K562 (cell line): ENCODE measurements around the gene CSF1. TPM values are rescaled to one million over a fixed set of nuclear protein-coding genes. Genes with fewer than 3 reads are reported as not detected.

Experiments
- ATAC-seq: fragments of 200-7000 bp; cut with Tn5 transposase; 3 replicates; pipeline ENCODE4 v1.9.1; 2020; ENCODE audit warnings: moderate library complexity
- BruUV-seq: library from RNA; stranded (reverse); fragments of 400-500 nt; replicated peaks from 2 replicates; lab custom pipeline; 2021; lab: Mats Ljungman, UMichigan
- CTCF ChIA-PET: fragments of 300-600 bp; formaldehyde crosslinking; extraction: SDS; loops from one replicate; lab custom pipeline; 2021; ENCODE audit warnings: low intra/inter-chr PET ratio; lab: Yijun Ruan, JAX
- POLR2A ChIA-PET: fragments of 300-600, 350-650 bp; sonication (Branson Sonifier 250); formaldehyde crosslinking; extraction: SDS; loops from one replicate; lab custom pipeline; 2021; ENCODE audit warnings: antibody characterized with exemption, inconsistent platforms; lab: Yijun Ruan, JAX
- DNase-seq, 4 experiments: peaks; one replicate each; pipeline versions ENCODE4 v3.0.0 to v3.0.0-alpha.2; 2011 to 2018; ENCODE audit warnings: low spot score in 3 of 4, mixed read lengths in 3 of 4; ENCODE audit errors: extremely low read depth in 1 of 4
- FAIRE-seq: peaks from 2 replicates; lab custom pipeline; 2011; peaks lifted over from hg19 to GRCh38; lab: Jason Lieb, UNC
- H2AFZ ChIP-seq: 2 replicates; pipeline ENCODE4 v1.6.0; 2011; ENCODE audit warnings: low read depth, low read length, control low read depth, inconsistent platforms
- H3K27ac ChIP-seq: fragments of 200-600 bp; 3 replicates; pipeline ENCODE4 v1.8.0; 2011; ENCODE audit warnings: low read depth, mild to moderate bottlenecking, control low read depth, inconsistent platforms, low read length, moderate library complexity, mixed read lengths; ENCODE audit errors: extremely low read depth
- H3K27me3 ChIP-seq, 2 experiments: fragments of 300-600 bp in 1 of 2; 2 replicates in 1 of 2; 3 replicates in 1 of 2; pipeline versions ENCODE4 v1.6.0 to v1.8.0; 2011; ENCODE audit warnings: inconsistent platforms in 2 of 2, low read length in 2 of 2, mild to moderate bottlenecking in 1 of 2, mixed read lengths in 1 of 2, moderate library complexity in 1 of 2; ENCODE audit not compliant: control insufficient read depth in 2 of 2, insufficient read depth in 2 of 2
- H3K36me3 ChIP-seq: fragments of 300-600 bp; 3 replicates; pipeline ENCODE4 v1.8.0; 2011; ENCODE audit warnings: mild to moderate bottlenecking, low read length, inconsistent platforms; ENCODE audit not compliant: control insufficient read depth, insufficient read depth
- H3K4me1 ChIP-seq, 2 experiments: fragments of 200-600 bp in 1 of 2; replicated peaks in 1 of 2; 2 replicates in 1 of 2; 3 replicates in 1 of 2; pipeline versions ENCODE4 v1.5.1 to v1.8.0; 2011; ENCODE audit warnings: inconsistent platforms in 2 of 2, low read length in 2 of 2, mild to moderate bottlenecking in 1 of 2, mixed read lengths in 1 of 2, moderate library complexity in 1 of 2; ENCODE audit not compliant: control insufficient read depth in 2 of 2, insufficient read depth in 2 of 2
- H3K4me2 ChIP-seq: 2 replicates; pipeline ENCODE4 v1.6.1; 2011; ENCODE audit warnings: low read length, control low read depth, inconsistent platforms, mixed read lengths; ENCODE audit not compliant: insufficient read depth
- H3K4me3 ChIP-seq: fragments of 200-600 bp; sonication (generic), shearing (Covaris generic); 2 replicates; pipeline ENCODE4 v1.5.1; 2016; ENCODE audit warnings: control low read depth, inconsistent platforms
- H3K79me2 ChIP-seq: fragments of 200-600 bp; 3 replicates; pipeline ENCODE4 v1.8.0; 2011; ENCODE audit warnings: low read length, inconsistent platforms; ENCODE audit not compliant: control insufficient read depth, insufficient read depth
- H3K9ac ChIP-seq, 2 experiments: 2 replicates each; pipeline versions ENCODE4 v1.6.0 to v1.6.1; 2011; ENCODE audit warnings: low read depth in 2 of 2, low read length in 2 of 2, control low read depth in 1 of 2, inconsistent platforms in 1 of 2, mild to moderate bottlenecking in 1 of 2, mixed read lengths in 1 of 2; ENCODE audit not compliant: insufficient read depth in 1 of 2
- H3K9me1 ChIP-seq: one replicate; pipeline ENCODE4 v1.6.0; 2011; ENCODE audit warnings: inconsistent platforms, mild to moderate bottlenecking, low read length, moderate library complexity; ENCODE audit not compliant: control insufficient read depth, insufficient read depth
- H3K9me3 ChIP-seq: replicated peaks from 2 replicates; pipeline ENCODE4 v1.5.1; 2011; ENCODE audit warnings: low read depth, low read length, inconsistent platforms; ENCODE audit not compliant: control insufficient read depth, insufficient read depth
- H4K20me1 ChIP-seq: replicated peaks from 2 replicates; pipeline ENCODE4 v1.6.1; 2011; ENCODE audit warnings: low read length, inconsistent platforms, mixed read lengths; ENCODE audit not compliant: control insufficient read depth, insufficient read depth
- C11orf30 ChIP-seq: fragments of 450-650 bp; IDR thresholded peaks from 2 replicates; pipeline ENCODE4 v1.6.1; 2016; ENCODE audit warnings: low read depth, mild to moderate bottlenecking
- MAFF ChIP-seq: IDR thresholded peaks from 2 replicates; pipeline ENCODE4 v1.6.1; 2012; ENCODE audit warnings: low read length, improper control_type of control experiment
- MAFG ChIP-seq: fragments of 450-650 bp; conservative IDR thresholded peaks from 2 replicates; pipeline ENCODE4 v1.6.1; 2016; ENCODE audit warnings: missing genetic modification characterization, missing compliant biosample characterization
- ZBTB34 ChIP-seq: fragments of 250-450 bp; sonication (Bioruptor Pico); IDR thresholded peaks from 2 replicates; pipeline ENCODE4 v1.8.0; 2021; ENCODE audit warnings: mild to moderate bottlenecking, moderate library complexity
- ZNF316 ChIP-seq: fragments of 450-650 bp; IDR thresholded peaks from 2 replicates; pipeline ENCODE4 v1.6.1; 2016
- WGBS: fragments of 100-300 bp; shearing (Covaris generic); methylation state at CpG from one replicate; pipeline ENCODE4 v1.1.6; 2016; ENCODE audit warnings: low coverage, mixed read lengths; ENCODE audit not compliant: insufficient coverage; ENCODE audit errors: missing lambda C conversion rate; 5-methylcytosine and 5-hydroxymethylcytosine counted together
- in situ Hi-C: fragments of 300-500 bp; cut with MboI; formaldehyde crosslinking; loops from 4 replicates; pipeline ENCODE4 v1.15.0; 2018; ENCODE audit warnings: inconsistent platforms, mixed read lengths
- intact Hi-C: fragments of 100-400 bp; cut with micrococcal nuclease; formaldehyde crosslinking; loops from 2 replicates; pipeline ENCODE4 v1.14.2; 2022
- polyA plus RNA-seq, 8 experiments: library from polyadenylated mRNA; depleted of rRNA in 4 of 8; stranded (reverse) in 5 of 8; unstranded in 3 of 8; fragments of >200 nt; fragmentation: Nextera tagmentation in 2 of 8; fragmentation: Illumina TruSeq in 1 of 8; extraction: Ambion mirVana in 2 of 8; extraction: Trizol in 1 of 8; gene quantifications; 2 replicates each; pipeline versions ENCODE4 v1.2.1 to v1.2.3, GENCODE V29; 2011 to 2014; ENCODE audit warnings: inconsistent platforms in 1 of 8, missing spikeins in 1 of 8
- total RNA-seq, 7 experiments: library from RNA; depleted of rRNA in 6 of 7; stranded (reverse); fragments of >200 nt in 6 of 7; fragmentation: Illumina TruSeq in 2 of 7; extraction: Trizol in 2 of 7; gene quantifications; 2 replicates each; pipeline versions ENCODE4 v1.2.1 to v1.2.3, GENCODE V29; 2011 to 2021; ENCODE audit warnings: low replicate concordance in 1 of 7

CSF1 gene
- total and polyA plus RNA-seq, 9 of the 15 experiments (the other 6 are each of a cell fraction or from before 2014, with no cell fraction given) = 0.18 to 11.8 (median 2.8) TPM

DNA sequence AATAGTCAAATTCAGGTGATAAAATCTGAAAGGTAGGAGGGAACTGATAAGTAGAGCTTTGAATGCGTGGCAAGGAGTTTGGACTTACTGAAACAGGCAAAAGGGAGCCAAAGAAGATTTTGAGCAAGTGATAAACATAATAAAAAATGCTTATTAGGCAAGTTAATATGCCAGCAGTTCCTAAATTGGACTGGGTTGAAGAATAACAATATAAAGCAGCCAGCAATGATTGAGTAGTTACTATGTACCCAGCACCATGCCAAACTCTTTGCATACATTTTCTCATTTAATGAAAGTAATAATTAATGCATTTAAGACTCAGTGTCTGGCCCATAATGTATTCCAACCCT lies 50.1 kb downstream of the CSF1 start:
- Histone ChIP-seq H2AFZ (peak overlapping the region; percentile 41; the same call in 1 of the 2 replicates), H3K79me2 (no peaks in the 10 kb centered on the region), H3K4me3 (no peak overlapping the region), H4K20me1 (no peaks in the 10 kb centered on the region), H3K27ac (no peak overlapping the region), H3K4me2 (no peak overlapping the region), H3K27me3 (no peaks in the 10 kb centered on the region), H3K9me1 (no peaks in the 10 kb centered on the region), H3K9me3 (no peaks in the 10 kb centered on the region), H3K9ac (no peak overlapping the region), H3K4me1 (peaks cover 0 to 11% of the 10 kb centered on the region in 2 experiments; a peak in 4 of 5 replicates), H3K36me3 (no peaks in the 10 kb centered on the region)
- ATAC-seq (no peak), DNase-seq (no peak), FAIRE-seq (no peak)
- in situ Hi-C loops = no loop called here
- intact Hi-C loops = no loop called here
- TF ChIP-seq MAFF = peak; percentile 25; the same call in 1 of the 2 replicates
- TF ChIP-seq MAFG (tag) = peak; percentile 46; the same call in 1 of the 2 replicates
- peak; percentile 80 for TF ChIP-seq ZNF316
- peak; percentile 61 for TF ChIP-seq C11orf30
- no peak for TF ChIP-seq ZBTB34 (CRISPR knock-in tag)
- ChIA-PET CTCF (no interaction called here), POLR2A (interaction anchor here (1.0 to 1.6 kb wide), 3 partner anchors 18 to 36 kb away, joined by 3 to 6 read pairs (median 5); partner anchors contain the start of gene AHCYL1)
- BruUV-seq = no TSS peak
- 0% methylated on average over 1 of the region's 1 CpG for WGBS
